GM12878 (cell line): ENCODE measurements around the gene DAAM1. TPM values are rescaled to one million over a fixed set of nuclear protein-coding genes. Genes with fewer than 3 reads are reported as not detected.

Experiments
- ATAC-seq: fragments of 200-7000 bp; cut with Tn5 transposase; 3 replicates; pipeline ENCODE4 v1.9.1; 2020; ENCODE audit warnings: mild to moderate bottlenecking, moderate library complexity
- BruUV-seq: library from RNA; stranded (reverse); fragments of 400-500 nt; replicated peaks from 2 replicates; lab custom pipeline; 2021; lab: Mats Ljungman, UMichigan
- CTCF ChIA-PET: fragments of 300-600 bp; sonication (Branson Sonifier 250); formaldehyde crosslinking; extraction: SDS; loops from one replicate; lab custom pipeline; 2021; ENCODE audit warnings: inconsistent platforms; lab: Yijun Ruan, JAX
- POLR2A ChIA-PET: fragments of 350-600 bp; formaldehyde crosslinking; extraction: SDS; loops from one replicate; lab custom pipeline; 2021; ENCODE audit warnings: inconsistent platforms; lab: Charles Lee
- RAD21 ChIA-PET: fragments of 300-600 bp; sonication (Branson Sonifier 250); formaldehyde crosslinking; loops from one replicate; lab custom pipeline; 2023; ENCODE audit warnings: antibody characterized with exemption; ENCODE audit not compliant: unreplicated experiment; lab: Charles Lee
- SMC1A ChIA-PET: fragments of 300-600 bp; sonication (Branson Sonifier 250); formaldehyde crosslinking; loops from one replicate; lab custom pipeline; 2023; ENCODE audit not compliant: unreplicated experiment, uncharacterized antibody; lab: Charles Lee
- DNase-seq: peaks from one replicate; pipeline ENCODE4 v3.0.0-alpha.2; 2011; ENCODE audit warnings: low read depth, low spot score
- FAIRE-seq: peaks from 3 replicates; lab custom pipeline; 2011; peaks lifted over from hg19 to GRCh38; lab: Jason Lieb, UNC
- H2AFZ ChIP-seq: 2 replicates; pipeline ENCODE4 v1.6.0; 2011; ENCODE audit warnings: low read depth, low read length, control low read depth; ENCODE audit not compliant: control insufficient read depth
- H3K27ac ChIP-seq: 2 replicates; pipeline ENCODE4 v1.5.1; 2011; ENCODE audit warnings: control low read depth; ENCODE audit not compliant: control insufficient read depth, insufficient read depth
- H3K27me3 ChIP-seq, 2 experiments: replicated peaks in 1 of 2; 2 replicates each; pipeline versions ENCODE4 v1.6.0 to v1.6.1; 2011; ENCODE audit warnings: low read length in 1 of 2; ENCODE audit not compliant: control insufficient read depth in 2 of 2, insufficient read depth in 2 of 2
- H3K36me3 ChIP-seq, 2 experiments: 2 replicates each; pipeline ENCODE4 v1.5.1; 2011; ENCODE audit warnings: low read length in 1 of 2; ENCODE audit not compliant: control insufficient read depth in 2 of 2, insufficient read depth in 2 of 2
- H3K4me1 ChIP-seq: 2 replicates; pipeline ENCODE4 v1.6.1; 2011; ENCODE audit warnings: mild to moderate bottlenecking, low read length, moderate library complexity, mixed read lengths; ENCODE audit not compliant: control insufficient read depth, insufficient read depth
- H3K4me2 ChIP-seq: 2 replicates; pipeline ENCODE4 v1.6.0; 2011; ENCODE audit warnings: control low read depth; ENCODE audit not compliant: control insufficient read depth, insufficient read depth
- H3K4me3 ChIP-seq: fragments of 200-600 bp; sonication (generic); 2 replicates; pipeline ENCODE4 v1.5.1; 2016
- H3K79me2 ChIP-seq: 2 replicates; pipeline ENCODE4 v1.6.0; 2011; ENCODE audit warnings: low read length; ENCODE audit not compliant: control insufficient read depth, insufficient read depth
- H3K9ac ChIP-seq: 2 replicates; pipeline ENCODE4 v1.8.0; 2011; ENCODE audit warnings: low read length, control low read depth, mixed read lengths; ENCODE audit not compliant: control insufficient read depth, insufficient read depth
- H3K9me3 ChIP-seq: replicated peaks from 3 replicates; pipeline ENCODE4 v1.5.1; 2011; ENCODE audit warnings: mild to moderate bottlenecking, low read length; ENCODE audit not compliant: control insufficient read depth, insufficient read depth
- H4K20me1 ChIP-seq: 2 replicates; pipeline ENCODE4 v1.6.0; 2011; ENCODE audit not compliant: control insufficient read depth, insufficient read depth
- BHLHE40 ChIP-seq, 2 experiments: fragments of 450-650 bp in 1 of 2; IDR thresholded peaks; 2 replicates each; pipeline ENCODE4 v1.6.1; 2011 to 2017; ENCODE audit warnings: low read depth in 2 of 2, borderline replicate concordance in 1 of 2, improper control_type of control experiment in 1 of 2, low read length in 1 of 2, mild to moderate bottlenecking in 1 of 2
- CHD2 ChIP-seq: IDR thresholded peaks from 2 replicates; pipeline ENCODE4 v1.6.1; 2011; ENCODE audit warnings: low read depth, low read length, improper control_type of control experiment, borderline replicate concordance
- HDAC2 ChIP-seq: fragments of 200-600 bp; sonication (generic); IDR thresholded peaks from 2 replicates; pipeline ENCODE4 v1.6.1; 2017
- PAX5 ChIP-seq: IDR thresholded peaks from 2 replicates; pipeline ENCODE4 v1.6.1; 2011; ENCODE audit warnings: low read depth, low read length, borderline replicate concordance
- POLR2AphosphoS2 ChIP-seq: IDR thresholded peaks from 2 replicates; pipeline ENCODE4 v1.6.1; 2011; ENCODE audit warnings: low read depth, mild to moderate bottlenecking, low read length, improper control_type of control experiment, moderate library complexity
- RBBP5 ChIP-seq: fragments of 200-600 bp; sonication (generic); conservative IDR thresholded peaks from 2 replicates; pipeline ENCODE4 v1.6.1; 2016
- RCOR1 ChIP-seq: conservative IDR thresholded peaks from 2 replicates; pipeline ENCODE4 v1.6.1; 2012; ENCODE audit warnings: low read depth, low read length, improper control_type of control experiment
- SMARCA5 ChIP-seq: fragments of 450-650 bp; IDR thresholded peaks from 2 replicates; pipeline ENCODE4 v1.6.1; 2017; ENCODE audit warnings: mild to moderate bottlenecking
- STAT3 ChIP-seq: IDR thresholded peaks from 2 replicates; pipeline ENCODE4 v1.6.1; 2011; ENCODE audit warnings: low read depth, low read length, improper control_type of control experiment
- SUPT20H ChIP-seq: IDR thresholded peaks from 2 replicates; pipeline ENCODE4 v1.6.1; 2011; ENCODE audit warnings: low read depth, mild to moderate bottlenecking, low read length, moderate library complexity, borderline replicate concordance; ENCODE audit not compliant: control insufficient read depth
- WRNIP1 ChIP-seq: IDR thresholded peaks from 2 replicates; pipeline ENCODE4 v1.6.1; 2011; ENCODE audit warnings: low read depth, low read length, improper control_type of control experiment, borderline replicate concordance
- ZNF274 ChIP-seq: IDR thresholded peaks from one replicate; pipeline ENCODE4 v1.8.0; 2011; ENCODE audit not compliant: insufficient read length, insufficient read depth
- WGBS: methylation state at CpG from one replicate; pipeline ENCODE4 v1.1.6; 2016; ENCODE audit warnings: low lambda C conversion rate; ENCODE audit not compliant: insufficient replicate concordance, insufficient coverage; ENCODE audit errors: missing lambda C conversion rate; 5-methylcytosine and 5-hydroxymethylcytosine counted together
- in situ Hi-C: fragments of 300-500 bp; cut with MboI; formaldehyde crosslinking; loops from 9 replicates; pipeline ENCODE4 v1.14.3; 2018; ENCODE audit warnings: mixed read lengths
- intact Hi-C: fragments of 100-400 bp; cut with micrococcal nuclease; formaldehyde crosslinking; loops from one replicate; pipeline ENCODE4 v1.14.2; 2022; ENCODE audit not compliant: unreplicated experiment
- polyA plus RNA-seq, 11 experiments: library from polyadenylated mRNA; depleted of rRNA in 4 of 11; unstranded in 6 of 11; stranded (reverse) in 5 of 11; fragments of >200 nt; fragmentation: Nextera tagmentation in 4 of 11; fragmentation: Illumina TruSeq in 1 of 11; extraction: Ambion mirVana in 4 of 11; extraction: Trizol in 1 of 11; gene quantifications; 1 replicate in 1 of 11; 2 replicates in 10 of 11; pipeline versions ENCODE4 v1.2.1 to v1.2.3, GENCODE V29; 2011 to 2016; ENCODE audit warnings: inconsistent platforms in 2 of 11, missing spikeins in 2 of 11, low read depth in 1 of 11
- total RNA-seq, 4 experiments: library from RNA; depleted of rRNA in 3 of 4; stranded (reverse); fragments of >200 nt in 3 of 4; fragmentation: Illumina TruSeq in 1 of 4; extraction: Trizol in 1 of 4; gene quantifications; 2 replicates each; pipeline versions ENCODE4 v1.2.1 to v1.2.3, GENCODE V29; 2013 to 2021
- TF ChIP-seq, protein P1 (sequence below): IDR thresholded peaks from 2 replicates; pipeline ENCODE4 v1.6.1; 2011; ENCODE audit warnings: borderline replicate concordance, low read depth, mild to moderate bottlenecking, moderate library complexity, low read length; ENCODE audit not compliant: insufficient read depth, poor library complexity, severe bottlenecking
- TF ChIP-seq, protein P2 (sequence below): fragments of 450-650 bp; IDR thresholded peaks from 2 replicates; pipeline ENCODE4 v1.6.1; 2017; ENCODE audit warnings: antibody characterized with exemption, mild to moderate bottlenecking, moderate library complexity
- TF ChIP-seq, protein P3 (sequence below): fragments of 450-650 bp; IDR thresholded peaks from 2 replicates; pipeline ENCODE4 v1.6.1; 2016; ENCODE audit warnings: mild to moderate bottlenecking
- TF ChIP-seq, protein P4 (sequence below): IDR thresholded peaks from 2 replicates; pipeline ENCODE4 v1.6.1; 2012; ENCODE audit warnings: low read length, inconsistent platforms

DAAM1 gene
- total and polyA plus RNA-seq, 10 of the 15 experiments (the other 5 are each of a cell fraction or from before 2014, with no cell fraction given) = 13.8 to 32.4 (median 24.2) TPM

DNA sequence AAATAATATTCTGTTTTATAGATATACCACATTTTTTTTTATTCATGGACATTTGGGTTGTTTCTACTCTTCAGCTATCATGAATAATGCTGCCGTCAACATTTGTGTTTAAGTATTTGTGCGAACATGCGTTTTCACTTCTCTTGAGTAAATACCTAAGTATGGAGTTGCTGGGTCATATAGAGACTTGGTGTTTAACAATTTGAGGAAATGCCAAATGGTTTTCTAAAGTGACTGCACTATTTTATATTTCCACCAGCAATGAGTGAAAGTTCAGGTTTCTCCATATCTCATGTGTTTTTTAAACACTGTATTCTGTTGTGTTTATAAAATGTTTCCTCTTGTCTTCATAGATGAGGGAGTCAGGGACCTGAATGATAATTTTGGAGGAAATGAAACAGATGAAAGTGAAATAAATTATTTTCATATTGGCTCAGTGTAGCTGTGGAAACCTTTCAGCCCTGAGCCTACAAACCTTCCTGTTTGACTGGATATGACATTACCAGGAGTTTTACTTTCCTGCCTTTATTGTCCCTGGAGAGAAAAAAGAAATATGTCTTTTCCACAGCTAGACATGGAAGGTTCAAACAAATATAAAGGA lies 26.3 kb downstream of the DAAM1 start:
- peak; percentile 41 for DNase-seq
- H3K79me2 ChIP-seq = peaks cover 5% of the 10 kb centered on the region
- H3K4me2 ChIP-seq = peak overlapping the region; percentile 18; the same call in 1 of the 2 replicates
- 0 out of 2 replicates have a peak overlapping the region, but pooled peaks have one; percentile 11 for H3K4me3 ChIP-seq
- ChIA-PET SMC1A (interaction anchor here (0.8 to 4.6 kb wide), 10 partner anchors 22 to 72 kb away, joined by 3 to 24 read pairs (median 6); no protein-coding TSS in a partner anchor), CTCF (interaction anchor here (0.9 to 1.7 kb wide), 3 partner anchors 20 to 31 kb away, joined by 3 to 9 read pairs (median 4); no protein-coding TSS in a partner anchor), POLR2A (interaction anchor here (0.6 to 1.1 kb wide), 3 partner anchors 12 to 33 kb away, joined by 3 to 4 read pairs (median 3); no protein-coding TSS in a partner anchor), RAD21 (interaction anchor here (1.1 to 4.4 kb wide), 5 partner anchors 23 to 61 kb away, joined by 4 to 23 read pairs (median 6); no protein-coding TSS in a partner anchor)
- no peak overlapping the region for H3K9ac ChIP-seq
- intact Hi-C loops (loop anchor here (2.0 kb wide), 1 partner anchor 60 kb away; no protein-coding TSS in a partner anchor), in situ Hi-C loops (no loop called here)
- no peak overlapping the region for H2AFZ ChIP-seq
- H3K27ac ChIP-seq = peak overlapping the region; percentile 59
- WGBS = 42% methylated on average over 3 of the region's 3 CpGs
- no peaks in the 10 kb centered on the region for H3K27me3 ChIP-seq
- H3K36me3 ChIP-seq = no peaks in the 10 kb centered on the region
- H3K9me3 ChIP-seq = no peaks in the 10 kb centered on the region
- BruUV-seq = no TSS peak
- no peak for FAIRE-seq
- peak; percentile 82 for ATAC-seq
- H3K4me1 ChIP-seq = peaks cover 15% of the 10 kb centered on the region
- no peaks in the 10 kb centered on the region; the same call in none of the 2 replicates for H4K20me1 ChIP-seq
- TF ChIP-seq, protein P1, sequence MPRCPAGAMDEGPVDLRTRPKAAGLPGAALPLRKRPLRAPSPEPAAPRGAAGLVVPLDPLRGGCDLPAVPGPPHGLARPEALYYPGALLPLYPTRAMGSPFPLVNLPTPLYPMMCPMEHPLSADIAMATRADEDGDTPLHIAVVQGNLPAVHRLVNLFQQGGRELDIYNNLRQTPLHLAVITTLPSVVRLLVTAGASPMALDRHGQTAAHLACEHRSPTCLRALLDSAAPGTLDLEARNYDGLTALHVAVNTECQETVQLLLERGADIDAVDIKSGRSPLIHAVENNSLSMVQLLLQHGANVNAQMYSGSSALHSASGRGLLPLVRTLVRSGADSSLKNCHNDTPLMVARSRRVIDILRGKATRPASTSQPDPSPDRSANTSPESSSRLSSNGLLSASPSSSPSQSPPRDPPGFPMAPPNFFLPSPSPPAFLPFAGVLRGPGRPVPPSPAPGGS = no peak
- TF ChIP-seq, protein P2, sequence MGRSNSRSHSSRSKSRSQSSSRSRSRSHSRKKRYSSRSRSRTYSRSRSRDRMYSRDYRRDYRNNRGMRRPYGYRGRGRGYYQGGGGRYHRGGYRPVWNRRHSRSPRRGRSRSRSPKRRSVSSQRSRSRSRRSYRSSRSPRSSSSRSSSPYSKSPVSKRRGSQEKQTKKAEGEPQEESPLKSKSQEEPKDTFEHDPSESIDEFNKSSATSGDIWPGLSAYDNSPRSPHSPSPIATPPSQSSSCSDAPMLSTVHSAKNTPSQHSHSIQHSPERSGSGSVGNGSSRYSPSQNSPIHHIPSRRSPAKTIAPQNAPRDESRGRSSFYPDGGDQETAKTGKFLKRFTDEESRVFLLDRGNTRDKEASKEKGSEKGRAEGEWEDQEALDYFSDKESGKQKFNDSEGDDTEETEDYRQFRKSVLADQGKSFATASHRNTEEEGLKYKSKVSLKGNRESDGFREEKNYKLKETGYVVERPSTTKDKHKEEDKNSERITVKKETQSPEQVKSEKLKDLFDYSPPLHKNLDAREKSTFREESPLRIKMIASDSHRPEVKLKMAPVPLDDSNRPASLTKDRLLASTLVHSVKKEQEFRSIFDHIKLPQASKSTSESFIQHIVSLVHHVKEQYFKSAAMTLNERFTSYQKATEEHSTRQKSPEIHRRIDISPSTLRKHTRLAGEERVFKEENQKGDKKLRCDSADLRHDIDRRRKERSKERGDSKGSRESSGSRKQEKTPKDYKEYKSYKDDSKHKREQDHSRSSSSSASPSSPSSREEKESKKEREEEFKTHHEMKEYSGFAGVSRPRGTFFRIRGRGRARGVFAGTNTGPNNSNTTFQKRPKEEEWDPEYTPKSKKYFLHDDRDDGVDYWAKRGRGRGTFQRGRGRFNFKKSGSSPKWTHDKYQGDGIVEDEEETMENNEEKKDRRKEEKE = no peak
- TF ChIP-seq POLR2AphosphoS2 (no peak), HDAC2 (no peak), ZNF274 (no peak), STAT3 (no peak), RCOR1 (no peak), CHD2 (no peak), RBBP5 (no peak), WRNIP1 (no peak), SUPT20H (no peak), PAX5 (no peak), SMARCA5 (no peak), BHLHE40 (IDR thresholded peaks at IDR 0.05; ENCODE audit: borderline replicate concordance in 1 of 2, low read depth in 2 of 2, low read length in 1 of 2) (no peak)
- TF ChIP-seq, protein P3, sequence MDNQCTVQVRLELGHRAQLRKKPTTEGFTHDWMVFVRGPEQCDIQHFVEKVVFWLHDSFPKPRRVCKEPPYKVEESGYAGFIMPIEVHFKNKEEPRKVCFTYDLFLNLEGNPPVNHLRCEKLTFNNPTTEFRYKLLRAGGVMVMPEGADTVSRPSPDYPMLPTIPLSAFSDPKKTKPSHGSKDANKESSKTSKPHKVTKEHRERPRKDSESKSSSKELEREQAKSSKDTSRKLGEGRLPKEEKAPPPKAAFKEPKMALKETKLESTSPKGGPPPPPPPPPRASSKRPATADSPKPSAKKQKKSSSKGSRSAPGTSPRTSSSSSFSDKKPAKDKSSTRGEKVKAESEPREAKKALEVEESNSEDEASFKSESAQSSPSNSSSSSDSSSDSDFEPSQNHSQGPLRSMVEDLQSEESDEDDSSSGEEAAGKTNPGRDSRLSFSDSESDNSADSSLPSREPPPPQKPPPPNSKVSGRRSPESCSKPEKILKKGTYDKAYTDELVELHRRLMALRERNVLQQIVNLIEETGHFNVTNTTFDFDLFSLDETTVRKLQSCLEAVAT = no peak
- TF ChIP-seq, protein P4, sequence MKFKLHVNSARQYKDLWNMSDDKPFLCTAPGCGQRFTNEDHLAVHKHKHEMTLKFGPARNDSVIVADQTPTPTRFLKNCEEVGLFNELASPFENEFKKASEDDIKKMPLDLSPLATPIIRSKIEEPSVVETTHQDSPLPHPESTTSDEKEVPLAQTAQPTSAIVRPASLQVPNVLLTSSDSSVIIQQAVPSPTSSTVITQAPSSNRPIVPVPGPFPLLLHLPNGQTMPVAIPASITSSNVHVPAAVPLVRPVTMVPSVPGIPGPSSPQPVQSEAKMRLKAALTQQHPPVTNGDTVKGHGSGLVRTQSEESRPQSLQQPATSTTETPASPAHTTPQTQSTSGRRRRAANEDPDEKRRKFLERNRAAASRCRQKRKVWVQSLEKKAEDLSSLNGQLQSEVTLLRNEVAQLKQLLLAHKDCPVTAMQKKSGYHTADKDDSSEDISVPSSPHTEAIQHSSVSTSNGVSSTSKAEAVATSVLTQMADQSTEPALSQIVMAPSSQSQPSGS = no peak; the same call in 1 of the 2 replicates
